GM23248 (cell line): ENCODE measurements around the gene MSX2. TPM values are rescaled to one million over a fixed set of nuclear protein-coding genes. Genes with fewer than 3 reads are reported as not detected.

ENCODE experiments used
- DNase-seq: peaks from one replicate; pipeline ENCODE4 v3.0.0-alpha.2; 2015
- H2AFZ ChIP-seq: fragments of 200-600 bp; sonication (generic); 2 replicates; pipeline ENCODE4 v1.6.1; 2016; ENCODE audit warnings: antibody characterized with exemption
- H3F3A ChIP-seq: fragments of 200-600 bp; sonication (generic); 2 replicates; pipeline ENCODE4 v1.6.1; 2016; ENCODE audit warnings: mild to moderate bottlenecking, antibody characterized with exemption, mixed run types; ENCODE audit not compliant: insufficient read depth
- H3K27ac ChIP-seq: fragments of 200-600 bp; sonication (generic); 2 replicates; pipeline ENCODE4 v1.5.1; 2016; ENCODE audit warnings: mild to moderate bottlenecking
- H3K27me3 ChIP-seq: fragments of 200-600 bp; sonication (generic); replicated peaks from 2 replicates; pipeline ENCODE4 v1.6.1; 2016; ENCODE audit warnings: mild to moderate bottlenecking; ENCODE audit not compliant: insufficient read depth
- H3K36me3 ChIP-seq: fragments of 200-600 bp; sonication (generic); 2 replicates; pipeline ENCODE4 v1.6.1; 2016; ENCODE audit warnings: low read depth, mild to moderate bottlenecking
- H3K4me1 ChIP-seq: fragments of 200-600 bp; sonication (generic); 2 replicates; pipeline ENCODE4 v1.6.1; 2016; ENCODE audit warnings: mild to moderate bottlenecking; ENCODE audit not compliant: insufficient read depth
- H3K4me2 ChIP-seq: fragments of 200-600 bp; sonication (generic); one replicate; pipeline ENCODE4 v1.6.1; 2016; ENCODE audit warnings: mild to moderate bottlenecking; ENCODE audit not compliant: unreplicated experiment
- H3K4me3 ChIP-seq: fragments of 200-600 bp; sonication (generic); 2 replicates; pipeline ENCODE4 v1.5.1; 2016; ENCODE audit warnings: mild to moderate bottlenecking
- H3K79me2 ChIP-seq: fragments of 200-600 bp; sonication (generic); 2 replicates; pipeline ENCODE4 v1.6.1; 2016; ENCODE audit warnings: mild to moderate bottlenecking; ENCODE audit not compliant: insufficient read depth
- H3K9ac ChIP-seq: fragments of 200-600 bp; sonication (generic); 2 replicates; pipeline ENCODE4 v1.6.1; 2016; ENCODE audit warnings: mild to moderate bottlenecking
- H3K9me2 ChIP-seq: fragments of 200-600 bp; sonication (generic); 2 replicates; pipeline ENCODE4 v1.6.1; 2016; ENCODE audit warnings: mixed run types, mild to moderate bottlenecking, moderate library complexity; ENCODE audit not compliant: insufficient read depth
- H3K9me3 ChIP-seq: fragments of 200-600 bp; sonication (generic); one replicate; pipeline ENCODE4 v1.6.1; 2017; ENCODE audit warnings: low read depth
- H4K20me1 ChIP-seq: fragments of 200-600 bp; sonication (generic); 2 replicates; pipeline ENCODE4 v1.6.0; 2016; ENCODE audit not compliant: insufficient read depth
- EZH2 ChIP-seq: fragments of 200-600 bp; sonication (generic); IDR thresholded peaks from 2 replicates; pipeline ENCODE4 v1.6.1; 2018; ENCODE audit warnings: antibody characterized with exemption, mild to moderate bottlenecking; ENCODE audit not compliant: insufficient read depth, poor library complexity, severe bottlenecking
- EZH2phosphoT487 ChIP-seq: fragments of 200-600 bp; sonication (generic); IDR thresholded peaks from 2 replicates; pipeline ENCODE4 v1.6.1; 2018; ENCODE audit warnings: antibody characterized with exemption, moderate library complexity, mild to moderate bottlenecking, low read depth; ENCODE audit not compliant: insufficient read depth
- WGBS, 2 experiments: methylation state at CpG; one replicate each; pipeline ENCODE4 v1.1.6; 2015 to 2017; ENCODE audit warnings: low lambda C conversion rate in 2 of 2, low coverage in 1 of 2; ENCODE audit errors: missing lambda C conversion rate in 2 of 2; 5-methylcytosine and 5-hydroxymethylcytosine counted together
- in situ Hi-C: fragments of 300-500 bp; cut with MboI; formaldehyde crosslinking; loops from 2 replicates; pipeline ENCODE4 v1.15.0; 2020
- polyA plus RNA-seq: library from polyadenylated mRNA; unstranded; fragments of >200 nt; fragmentation: Nextera tagmentation; extraction: Ambion mirVana; gene quantifications from 2 replicates; pipeline ENCODE4 v1.2.1, GENCODE V29; 2016
- total RNA-seq: library from RNA; depleted of rRNA; stranded (reverse); fragments of >200 nt; shearing (Covaris generic); gene quantifications from 2 replicates; pipeline ENCODE4 v1.2.3, GENCODE V29; 2014

The MSX2 gene
- total and polyA plus RNA-seq, 2 experiments from 2014 or later, result 2.4 TPM

DNA sequence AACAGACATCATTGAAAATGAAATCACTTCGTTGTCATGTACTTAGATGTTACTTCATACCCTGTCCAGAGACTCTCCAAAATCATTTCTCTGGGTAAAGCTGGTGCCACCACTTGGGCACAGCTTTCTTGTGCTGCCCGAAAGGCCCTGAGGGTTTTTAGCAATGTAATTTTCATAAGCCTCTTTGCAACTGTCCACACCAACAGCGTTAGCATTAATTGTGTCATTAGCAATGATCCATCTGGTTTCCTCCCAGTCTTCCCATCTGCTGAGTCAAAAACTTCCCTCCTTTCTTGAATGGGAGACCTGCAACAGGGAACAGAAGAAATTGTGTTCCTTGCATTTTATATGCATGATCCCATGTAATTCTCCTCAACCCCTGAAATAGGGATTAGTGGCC is 8.6 kb upstream of the MSX2 start:
- Histone ChIP-seq H3K9me3 (no peaks in the 10 kb centered on the region), H3K4me2 (no peak overlapping the region), H3K4me3 (no peak overlapping the region), H3K27me3 (peaks cover 68% of the 10 kb centered on the region), H4K20me1 (no peaks in the 10 kb centered on the region), H3K9me2 (no peaks in the 10 kb centered on the region), H2AFZ (no peak overlapping the region), H3K9ac (no peak overlapping the region), H3K79me2 (no peaks in the 10 kb centered on the region), H3K4me1 (no peaks in the 10 kb centered on the region), H3F3A (no peaks in the 10 kb centered on the region), H3K36me3 (no peaks in the 10 kb centered on the region), H3K27ac (no peak overlapping the region)
- WGBS, 2 experiments, result 47 to 67% methylated on average over 3 of the region's 3 CpGs
- TF ChIP-seq EZH2phosphoT487 (no peak), EZH2 (no peak)
- no peak for DNase-seq
- in situ Hi-C loops, result no loop called here

GRCh38 chr5:174717826-174718455 is 6.4 kb upstream of the MSX2 start:
- no peaks in the 10 kb centered on the region for H3K4me1 ChIP-seq
- no peaks in the 10 kb centered on the region for H3K9me3 ChIP-seq
- peaks cover 81% of the 10 kb centered on the region for H3K27me3 ChIP-seq
- no peak overlapping the region for H3K4me3 ChIP-seq
- H3K79me2 ChIP-seq, result no peaks in the 10 kb centered on the region
- TF ChIP-seq EZH2phosphoT487 (no peak), EZH2 (no peak)
- in situ Hi-C loops, result no loop called here
- H3F3A ChIP-seq, result no peaks in the 10 kb centered on the region
- H3K36me3 ChIP-seq, result no peaks in the 10 kb centered on the region
- no peak overlapping the region for H3K9ac ChIP-seq
- no peak for DNase-seq
- H3K9me2 ChIP-seq, result no peaks in the 10 kb centered on the region
- no peak overlapping the region for H2AFZ ChIP-seq
- no peak overlapping the region for H3K4me2 ChIP-seq
- no peaks in the 10 kb centered on the region for H4K20me1 ChIP-seq
- 11 to 14% methylated on average over 5 of the region's 5 CpGs for WGBS, 2 experiments
- no peak overlapping the region for H3K27ac ChIP-seq

DNA sequence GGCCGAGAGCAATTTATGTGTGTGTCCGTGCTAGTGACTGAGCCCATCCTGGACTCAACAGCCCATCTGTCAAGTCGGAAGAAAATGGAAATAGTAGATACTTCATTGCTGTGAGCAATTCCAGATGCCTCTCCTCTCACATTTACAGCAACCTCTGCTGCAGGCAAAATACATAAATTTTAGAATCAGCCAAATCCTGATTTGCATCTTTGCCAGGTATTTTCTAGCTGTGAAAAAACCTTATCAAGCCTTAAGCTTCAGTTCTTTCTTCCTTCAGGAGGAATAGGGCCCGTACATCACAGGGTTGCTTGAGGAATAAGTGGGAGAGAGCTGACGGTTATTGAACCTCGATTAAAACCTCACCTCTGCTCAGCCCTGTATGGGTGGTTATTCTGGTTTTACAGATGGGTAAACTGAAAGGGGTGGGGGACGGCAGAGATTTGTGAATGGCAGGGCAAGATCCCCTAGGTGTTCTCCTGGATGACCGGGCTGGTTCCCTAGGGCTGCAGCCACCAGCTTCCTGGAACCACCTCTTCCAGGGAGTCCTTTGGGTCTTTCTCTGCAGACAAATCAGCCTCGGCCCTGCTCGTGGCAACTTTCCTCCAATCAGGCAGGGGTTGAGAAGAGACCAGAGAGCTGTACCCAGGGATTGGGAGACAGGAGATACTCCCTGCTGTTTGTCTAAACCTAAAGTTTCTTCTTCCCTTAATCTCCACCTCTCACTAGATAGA is 5.3 kb upstream of the MSX2 start:
- TF ChIP-seq EZH2 (peak; percentile 32), EZH2phosphoT487 (no peak)
- Histone ChIP-seq H3K4me2 (no peak overlapping the region), H3K9me3 (no peaks in the 10 kb centered on the region), H2AFZ (no peak overlapping the region), H3K27ac (no peak overlapping the region), H3K79me2 (no peaks in the 10 kb centered on the region), H3F3A (no peaks in the 10 kb centered on the region), H4K20me1 (no peaks in the 10 kb centered on the region), H3K27me3 (peaks cover 77% of the 10 kb centered on the region), H3K9me2 (no peaks in the 10 kb centered on the region), H3K9ac (no peak overlapping the region), H3K4me3 (no peak overlapping the region), H3K36me3 (no peaks in the 10 kb centered on the region), H3K4me1 (no peaks in the 10 kb centered on the region)
- in situ Hi-C loops, result no loop called here
- 12 to 16% methylated on average over 10 of the region's 10 CpGs for WGBS, 2 experiments
- no peak for DNase-seq

DNA sequence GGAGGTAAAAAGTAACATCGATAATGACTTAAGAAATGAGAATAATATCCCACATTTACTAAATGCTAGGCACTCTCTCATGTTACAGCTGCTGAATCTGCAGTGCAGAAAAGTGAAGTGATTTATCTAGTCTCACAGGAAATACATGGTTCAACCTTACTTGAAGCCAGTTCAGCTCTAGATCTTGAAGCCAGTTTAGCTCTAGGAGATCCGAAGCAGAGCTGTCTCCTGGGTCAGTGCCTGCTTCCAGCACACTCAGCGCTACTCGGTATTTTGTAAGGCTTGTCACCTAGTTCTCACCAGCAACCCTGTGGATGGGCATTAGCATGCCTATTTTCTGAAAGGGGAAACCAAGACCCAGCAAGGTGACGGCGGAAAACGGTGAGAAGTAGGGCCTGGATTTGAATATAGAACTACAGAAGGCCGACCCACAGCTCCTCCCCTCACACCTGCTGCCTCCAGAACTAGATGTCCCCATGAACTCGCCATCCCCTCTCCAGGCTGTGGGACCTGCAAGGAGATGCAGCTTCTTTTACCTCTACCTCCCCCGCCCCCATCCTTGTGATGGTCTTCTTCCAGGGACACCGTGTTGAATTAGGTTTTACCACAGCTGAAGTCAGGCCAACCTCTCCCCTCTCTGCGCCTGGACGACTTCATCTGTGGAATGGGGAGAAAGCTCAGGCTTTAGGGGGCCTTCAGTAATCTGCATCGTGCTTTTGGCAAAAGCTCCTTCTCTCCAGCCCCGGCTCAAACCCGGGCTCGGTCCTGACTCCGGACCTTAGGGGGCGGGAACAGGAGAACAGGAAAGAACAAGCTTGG is 4.4 kb upstream of the MSX2 start:
- Histone ChIP-seq H3K27me3 (peaks cover 73% of the 10 kb centered on the region), H3F3A (no peaks in the 10 kb centered on the region)
- in situ Hi-C loops, result no loop called here

More for the DNA sequence above, 4.4 kb upstream of the MSX2 start:
- H3K4me2 ChIP-seq, result no peak overlapping the region
- H3K27ac ChIP-seq, result no peak overlapping the region
- no peak overlapping the region for H2AFZ ChIP-seq
- no peak overlapping the region for H3K9ac ChIP-seq
- no peaks in the 10 kb centered on the region for H3K9me2 ChIP-seq
- H3K4me1 ChIP-seq, result no peaks in the 10 kb centered on the region
- WGBS, 2 experiments, result 15 to 17% methylated on average over 19 of the region's 19 CpGs
- no peak for DNase-seq
- H4K20me1 ChIP-seq, result no peaks in the 10 kb centered on the region
- no peaks in the 10 kb centered on the region for H3K36me3 ChIP-seq
- no peaks in the 10 kb centered on the region for H3K9me3 ChIP-seq
- no peak overlapping the region for H3K4me3 ChIP-seq
- H3K79me2 ChIP-seq, result no peaks in the 10 kb centered on the region
- TF ChIP-seq EZH2phosphoT487 (no peak), EZH2 (no peak)
